Measurements from ENCODE around the gene ATG4D.
"Not testable (repeated sequence)": the region's sequence is repeated elsewhere in the genome, so short reads cannot be mapped to it uniquely, and the experiment has no call there.

The ATG4D gene

GRCh38 chr19:10519421-10519820, 24.3 kb upstream of the ATG4D start:
- DNase-seq (ENCODE audit: low read depth) = no peak

DNA sequence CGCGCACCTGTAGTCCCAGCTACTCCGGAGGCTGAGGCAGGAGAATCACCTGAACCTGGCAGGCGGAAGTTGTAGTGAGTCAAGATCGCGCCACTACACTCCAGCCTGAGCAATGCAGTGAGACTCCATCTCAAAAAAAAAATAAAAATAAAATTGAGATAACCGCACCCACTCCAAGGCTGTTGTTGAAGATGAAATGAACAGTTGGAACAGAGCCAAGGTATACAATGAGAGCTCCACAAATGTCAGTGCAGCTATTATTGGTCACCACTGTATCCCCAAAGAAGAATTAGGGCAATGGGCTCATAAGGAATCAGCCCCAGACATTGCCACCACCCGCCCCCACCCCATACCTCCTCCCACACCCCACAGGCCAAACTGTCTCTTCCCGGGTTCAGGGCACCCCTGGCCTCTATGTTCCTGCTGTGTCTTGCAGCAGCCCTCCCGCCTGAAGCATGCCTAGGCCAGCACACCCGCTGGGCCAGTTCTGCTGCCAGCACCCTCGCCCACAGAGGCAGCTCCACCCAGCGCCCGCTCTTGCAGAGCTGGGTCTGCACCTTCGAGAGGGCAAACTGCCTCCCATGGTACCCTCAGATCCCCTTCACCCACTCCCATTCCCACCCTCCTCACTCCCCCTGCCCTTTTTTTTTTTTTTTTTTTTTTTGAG, 22.9 kb upstream of the ATG4D start:
- no peak for DNase-seq (ENCODE audit: low read depth)

GRCh38 chr19:10521461-10522171, 22.1 kb upstream of the ATG4D start:
- no peak for DNase-seq (ENCODE audit: low read depth)

GRCh38 chr19:10523135-10523636, 20.5 kb upstream of the ATG4D start:
- DNase-seq (ENCODE audit: low read depth) = no peak

- DNase-seq (ENCODE audit: low read depth) = no peak
These were observed 18.1 kb upstream of the ATG4D start for GRCh38 chr19:10525636-10526035.

DNA sequence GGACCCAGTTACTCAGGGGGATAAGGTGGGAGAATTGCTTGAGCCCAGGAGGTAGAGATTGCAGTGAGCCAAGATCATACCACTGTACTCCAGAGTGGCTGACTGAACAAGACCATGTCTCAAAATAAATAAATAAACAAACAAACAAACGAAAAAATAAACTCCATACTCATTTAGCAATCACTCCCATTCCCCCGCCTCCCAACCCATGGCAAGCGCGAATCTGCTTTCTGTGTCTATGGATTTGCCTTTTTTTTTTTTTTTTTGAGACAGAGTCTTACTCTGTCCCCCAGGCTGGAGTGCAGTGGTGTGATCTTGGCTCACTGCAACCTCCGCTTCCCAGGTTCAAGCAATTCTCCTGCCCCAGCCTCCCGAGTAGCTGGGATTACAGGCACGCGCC, 16.8 kb upstream of the ATG4D start:
- not testable (repeated sequence) for DNase-seq (ENCODE audit: low read depth)

- no peak for DNase-seq (ENCODE audit: low read depth)
These were observed 11.2 kb upstream of the ATG4D start for GRCh38 chr19:10532457-10532856.

- no peak for DNase-seq (ENCODE audit: low read depth)
These were observed 9.9 kb upstream of the ATG4D start for GRCh38 chr19:10533646-10534386.

DNA sequence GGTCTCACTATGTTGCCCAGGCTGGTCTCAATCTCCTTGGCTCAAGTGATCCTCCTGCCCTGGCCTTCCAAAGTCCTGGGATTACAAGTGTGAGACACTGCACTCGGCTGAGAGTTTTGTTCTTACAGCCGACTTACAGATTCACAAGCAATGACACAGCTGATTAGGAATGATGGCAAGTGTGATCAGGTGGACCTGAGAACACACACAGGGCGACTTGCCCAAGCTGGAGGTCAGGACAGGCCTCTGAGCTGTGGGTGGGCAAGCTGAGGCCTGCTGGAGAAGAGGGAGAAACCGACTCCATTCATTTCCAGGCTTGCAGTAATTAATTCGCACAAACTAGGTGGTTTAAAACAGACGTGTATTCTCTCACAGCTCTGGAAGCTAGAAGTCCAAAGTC, 8.1 kb upstream of the ATG4D start:
- no peak for DNase-seq (ENCODE audit: low read depth)

- no peak for DNase-seq (ENCODE audit: low read depth)
These were observed 6.0 kb upstream of the ATG4D start for GRCh38 chr19:10537668-10538067.

GRCh38 chr19:10538204-10538983, 5.3 kb upstream of the ATG4D start:
- no peak for DNase-seq (ENCODE audit: low read depth)

GRCh38 chr19:10539016-10539415, 4.7 kb upstream of the ATG4D start:
- DNase-seq (ENCODE audit: low read depth) = not testable (repeated sequence)

- no peak for DNase-seq (ENCODE audit: low read depth)
These were observed 665 bp upstream of the ATG4D start for GRCh38 chr19:10543059-10543419.

- DNase-seq (ENCODE audit: low read depth) = no peak
These were observed 593 bp downstream of the ATG4D start for GRCh38 chr19:10544242-10544752.

GRCh38 chr19:10544753-10545251, 1.1 kb downstream of the ATG4D start:
- DNase-seq (ENCODE audit: low read depth) = no peak

- no peak for DNase-seq (ENCODE audit: low read depth)
These were observed 3.1 kb downstream of the ATG4D start for GRCh38 chr19:10546817-10547216.

DNA sequence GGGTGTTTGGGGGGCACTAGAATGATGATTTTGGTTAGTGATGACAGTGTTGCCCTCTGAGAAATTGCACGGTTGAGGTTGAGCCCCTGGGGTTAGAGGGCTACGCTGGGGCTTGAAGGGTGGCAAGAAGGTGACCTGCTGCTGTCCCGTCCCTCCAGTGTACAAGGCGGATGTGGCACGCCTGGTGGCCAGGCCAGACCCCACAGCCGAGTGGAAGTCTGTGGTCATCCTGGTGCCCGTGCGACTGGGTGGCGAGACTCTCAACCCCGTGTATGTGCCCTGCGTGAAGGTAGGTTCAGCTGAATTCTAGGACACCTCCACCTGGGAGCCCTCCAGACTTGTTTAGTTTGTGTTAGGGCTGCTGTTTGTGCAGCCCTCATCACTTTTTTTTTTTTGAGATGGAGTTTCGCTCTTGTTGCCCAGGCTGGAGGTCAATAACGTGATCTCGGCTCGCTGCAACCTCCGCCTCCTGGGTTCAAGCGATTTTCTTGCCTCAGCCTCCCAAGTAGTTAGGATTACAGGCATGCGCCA, 5.1 kb downstream of the ATG4D start:
- DNase-seq (ENCODE audit: low read depth) = no peak

DNA sequence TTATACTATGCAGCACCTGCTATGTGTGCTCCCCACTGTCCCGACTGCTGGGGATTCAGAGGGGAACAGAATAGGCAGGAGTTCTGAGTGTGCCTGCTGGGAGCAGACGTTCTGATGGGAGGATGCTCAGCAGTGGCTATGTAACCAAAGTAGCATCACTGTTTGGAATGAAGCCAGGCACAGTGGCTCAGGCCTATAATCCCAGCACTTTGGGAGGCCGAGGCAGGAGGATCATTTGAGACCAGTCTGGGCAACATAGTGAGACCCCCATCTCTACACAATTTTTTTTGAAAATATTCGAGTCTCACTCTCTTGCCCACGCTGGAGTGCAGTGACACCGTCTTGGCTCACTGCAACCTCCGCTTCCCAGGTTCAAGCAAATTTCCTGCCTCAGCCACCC, 6.0 kb downstream of the ATG4D start:
- DNase-seq (ENCODE audit: low read depth) = no peak

DNA sequence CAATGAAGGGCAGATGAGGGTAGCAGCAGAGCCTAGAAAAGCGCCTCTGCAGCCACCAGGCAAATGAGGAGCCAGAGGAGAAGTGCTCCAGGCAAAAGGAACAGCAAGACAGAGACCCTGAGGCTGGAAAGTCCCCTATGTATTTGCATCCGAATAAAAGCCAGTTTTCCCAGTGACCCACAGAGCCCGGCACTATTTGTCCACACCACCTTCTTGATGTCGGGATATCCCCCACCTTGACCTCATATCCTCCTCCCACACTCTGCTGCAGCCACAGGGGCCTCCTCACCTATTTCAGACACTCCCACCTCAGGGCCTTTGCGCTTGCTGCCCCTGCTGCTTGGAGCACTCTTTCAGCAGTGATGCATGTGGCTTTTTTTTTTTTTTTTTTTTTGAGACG, 6.6 kb downstream of the ATG4D start:
- no peak for DNase-seq (ENCODE audit: low read depth)

DNA sequence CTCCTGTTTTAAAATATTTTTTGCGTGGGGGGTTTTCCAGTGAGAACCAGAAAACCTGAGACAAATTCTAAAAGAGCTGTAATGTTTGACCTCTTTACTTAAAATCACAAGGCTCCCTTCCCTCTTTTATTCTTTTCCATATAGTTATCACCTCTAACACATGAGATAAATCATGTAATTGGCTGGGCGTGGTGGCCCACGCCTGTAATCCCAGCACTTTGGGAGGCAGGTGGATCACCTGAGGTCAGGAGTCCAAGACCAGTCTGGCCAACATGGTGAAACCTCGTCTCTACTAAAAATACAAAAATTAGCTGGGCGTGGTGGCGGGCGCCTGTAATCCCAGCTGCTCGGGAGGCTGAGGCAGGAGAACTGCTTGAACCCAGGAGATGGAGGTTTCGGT, 7.3 kb downstream of the ATG4D start:
- DNase-seq (ENCODE audit: low read depth) = not testable (repeated sequence)

GRCh38 chr19:10551698-10552301, 8.1 kb downstream of the ATG4D start:
- DNase-seq (ENCODE audit: low read depth) = no peak

Data from T-helper 22 cell (primary cell).